Gastrocnemius medialis (tissue), 4 donors: Measurements from ENCODE around the gene NAV2. TPM values are rescaled to one million over a fixed set of nuclear protein-coding genes. Genes with fewer than 3 reads are reported as not detected.

ENCODE experiments used
- ATAC-seq, 2 donors: fragments of 150-250 bp; one replicate each; pipeline ENCODE4 v1.9.1; 2016
- DNase-seq, 2 donors: peaks; one replicate each; pipeline ENCODE4 v3.0.0-alpha.2; 2019
- H3K27ac ChIP-seq, 4 donors: fragments of 200-600 bp; sonication (generic); 1 replicate in 1 of 4; 2 replicates in 3 of 4; pipeline ENCODE4 v1.5.1; 2016 to 2018; ENCODE audit warnings: mild to moderate bottlenecking in 2 of 4, moderate library complexity in 1 of 4
- H3K27me3 ChIP-seq, 3 donors: fragments of 200-600 bp; sonication (generic) in 2 of 3; 1 replicate in 1 of 3; 2 replicates in 2 of 3; pipeline versions ENCODE4 v1.5.1 to v1.6.0; 2016 to 2019; ENCODE audit warnings: mild to moderate bottlenecking in 1 of 3, moderate library complexity in 1 of 3
- H3K36me3 ChIP-seq, 2 donors: fragments of 200-600 bp; sonication (generic) in 1 of 2; one replicate each; pipeline ENCODE4 v1.5.1; 2017 to 2018
- H3K4me1 ChIP-seq, 2 donors: fragments of 200-600 bp; sonication (generic) in 1 of 2; one replicate each; pipeline ENCODE4 v1.5.1; 2016 to 2017; ENCODE audit warnings: mild to moderate bottlenecking in 2 of 2
- H3K4me3 ChIP-seq, 4 donors: fragments of 200-600 bp; sonication (generic) in 3 of 4; 1 replicate in 1 of 4; 2 replicates in 3 of 4; pipeline ENCODE4 v1.5.1; 2016 to 2019; ENCODE audit warnings: mild to moderate bottlenecking in 2 of 4
- H3K9me3 ChIP-seq, 3 donors: fragments of 200-600 bp; sonication (generic) in 2 of 3; 1 replicate in 1 of 3; 2 replicates in 2 of 3; pipeline ENCODE4 v1.5.1; 2016 to 2019
- POLR2A ChIP-seq, 2 donors: fragments of 450-650 bp; IDR thresholded peaks; one replicate each; pipeline ENCODE4 v1.6.1; 2017; ENCODE audit warnings: antibody characterized with exemption in 2 of 2, mild to moderate bottlenecking in 2 of 2, moderate library complexity in 2 of 2
- in situ Hi-C, 4 donors: fragments of 200-750 bp; cut with MboI; loops; one replicate each; pipeline versions ENCODE4 v1.15.0 to v1.8.0; 2017; ENCODE audit warnings: low sequenced_read_pairs in 4 of 4
- intact Hi-C: fragments of 100-400 bp; cut with DNase I; formaldehyde crosslinking; loops from one replicate; pipeline ENCODE4 v1.15.1; 2023; ENCODE audit warnings: low total_unique reads
- total RNA-seq, 4 donors: library from RNA; depleted of rRNA; stranded (reverse); fragments of >200 nt; gene quantifications; one replicate each; pipeline versions ENCODE4 v1.1.0 to v1.2.3, GENCODE V29; 2016
- TF ChIP-seq, protein P1 (sequence below), 5 experiments: fragments of 450-650 bp in 3 of 5; fragments of 200-600 bp in 2 of 5; sonication (generic) in 2 of 5; IDR thresholded peaks in 4 of 5; conservative IDR thresholded peaks in 1 of 5; 1 replicate in 4 of 5; 2 replicates in 1 of 5; pipeline ENCODE4 v1.5.1; 2016 to 2019; ENCODE audit warnings: antibody characterized with exemption in 5 of 5, mild to moderate bottlenecking in 3 of 5, moderate library complexity in 3 of 5

NAV2 gene
- total RNA-seq, 4 donors from 2014 or later = 3.2 to 7.7 (median 5.5) TPM

DNA sequence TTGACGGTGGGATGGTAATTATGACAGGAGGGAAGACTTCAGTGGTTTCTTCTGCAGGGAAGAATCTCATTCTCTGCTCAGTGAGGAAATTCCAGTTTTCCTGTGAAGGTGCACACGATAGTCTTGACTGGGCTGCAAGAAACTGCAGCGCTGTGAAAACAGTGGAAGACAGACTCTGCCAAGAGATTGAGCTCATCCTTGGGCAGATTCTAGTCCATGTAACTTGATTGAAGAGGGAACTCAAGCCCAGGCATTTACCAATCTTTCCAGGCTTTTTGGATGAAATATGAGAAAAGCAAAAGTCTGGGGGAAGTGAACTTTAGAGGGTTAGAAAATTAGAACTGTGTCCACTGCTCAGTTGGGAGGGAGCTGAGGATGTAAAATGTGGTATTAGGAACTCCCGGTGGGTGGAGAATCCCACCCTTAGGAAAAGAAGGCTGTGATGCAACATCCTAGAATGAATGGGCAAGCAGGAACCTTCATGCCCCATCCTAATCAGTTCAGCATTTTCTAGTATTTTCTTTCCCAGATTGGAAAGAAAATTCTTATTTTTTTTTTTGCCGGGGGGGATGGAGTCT lies 235.0 kb downstream of the NAV2 start:
- no peaks in the 10 kb centered on the region for H3K36me3 ChIP-seq
- H3K27ac ChIP-seq = no peak overlapping the region
- intact Hi-C loops (no loop called here), in situ Hi-C loops (loop anchor here in 2 of 4 donors (10.0 to 25.0 kb wide), 3 partner anchors 177 to 415 kb away; partner anchors contain the start of gene HTATIP2 (in 1 of the 2))
- H3K4me3 ChIP-seq = no peak overlapping the region
- DNase-seq (no peak), ATAC-seq (no peak)
- peaks cover 0 to under 1% of the 10 kb centered on the region in 2 donors for H3K4me1 ChIP-seq
- TF ChIP-seq, protein P1, sequence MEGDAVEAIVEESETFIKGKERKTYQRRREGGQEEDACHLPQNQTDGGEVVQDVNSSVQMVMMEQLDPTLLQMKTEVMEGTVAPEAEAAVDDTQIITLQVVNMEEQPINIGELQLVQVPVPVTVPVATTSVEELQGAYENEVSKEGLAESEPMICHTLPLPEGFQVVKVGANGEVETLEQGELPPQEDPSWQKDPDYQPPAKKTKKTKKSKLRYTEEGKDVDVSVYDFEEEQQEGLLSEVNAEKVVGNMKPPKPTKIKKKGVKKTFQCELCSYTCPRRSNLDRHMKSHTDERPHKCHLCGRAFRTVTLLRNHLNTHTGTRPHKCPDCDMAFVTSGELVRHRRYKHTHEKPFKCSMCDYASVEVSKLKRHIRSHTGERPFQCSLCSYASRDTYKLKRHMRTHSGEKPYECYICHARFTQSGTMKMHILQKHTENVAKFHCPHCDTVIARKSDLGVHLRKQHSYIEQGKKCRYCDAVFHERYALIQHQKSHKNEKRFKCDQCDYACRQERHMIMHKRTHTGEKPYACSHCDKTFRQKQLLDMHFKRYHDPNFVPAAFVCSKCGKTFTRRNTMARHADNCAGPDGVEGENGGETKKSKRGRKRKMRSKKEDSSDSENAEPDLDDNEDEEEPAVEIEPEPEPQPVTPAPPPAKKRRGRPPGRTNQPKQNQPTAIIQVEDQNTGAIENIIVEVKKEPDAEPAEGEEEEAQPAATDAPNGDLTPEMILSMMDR (IDR thresholded peaks at IDR 0.05 in 4 of 5, conservative IDR thresholded peaks at IDR 0.05 in 1 of 5) = no peak
- TF ChIP-seq POLR2A (IDR thresholded peaks at IDR 0.05) = no peak
- no peaks in the 10 kb centered on the region for H3K27me3 ChIP-seq
- H3K9me3 ChIP-seq = no peaks in the 10 kb centered on the region

DNA sequence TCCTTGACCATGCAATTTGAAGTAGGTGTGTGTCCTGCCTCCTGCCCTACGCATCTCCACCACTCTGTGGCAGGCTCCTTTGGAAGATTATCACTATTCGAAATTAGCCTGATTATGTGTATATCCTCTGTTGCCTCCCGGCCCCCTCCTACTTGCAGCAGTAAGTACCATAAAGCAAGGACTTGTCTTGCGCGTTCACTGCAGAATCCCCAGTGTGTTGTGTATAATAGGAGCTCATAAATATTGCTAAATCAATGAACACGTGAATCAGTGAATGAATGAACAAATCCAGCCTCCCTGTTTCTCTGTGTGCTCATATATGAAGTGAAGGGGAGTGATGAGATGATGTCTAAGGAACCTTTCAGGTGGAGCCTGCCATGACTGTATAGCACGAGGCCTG lies 237.0 kb downstream of the NAV2 start:
- Histone ChIP-seq H3K9me3 (no peaks in the 10 kb centered on the region), H3K4me1 (peaks cover 12 to 20% of the 10 kb centered on the region in 2 donors), H3K27me3 (no peaks in the 10 kb centered on the region), H3K36me3 (no peaks in the 10 kb centered on the region), H3K27ac (no peak overlapping the region), H3K4me3 (no peak overlapping the region)
- no peak for DNase-seq
- intact Hi-C loops = loop anchor here (2.0 to 5.0 kb wide), 3 partner anchors 108 to 403 kb away; no protein-coding TSS in a partner anchor
- no peak for ATAC-seq
- TF ChIP-seq, protein P1 (IDR thresholded peaks at IDR 0.05 in 4 of 5, conservative IDR thresholded peaks at IDR 0.05 in 1 of 5) = no peak
- TF ChIP-seq POLR2A (IDR thresholded peaks at IDR 0.05) = no peak
- in situ Hi-C loops = loop anchor here (5.0 to 25.0 kb wide), 6 partner anchors 155 to 413 kb away; partner anchors contain the start of gene HTATIP2 (in 1 of the 4)

DNA sequence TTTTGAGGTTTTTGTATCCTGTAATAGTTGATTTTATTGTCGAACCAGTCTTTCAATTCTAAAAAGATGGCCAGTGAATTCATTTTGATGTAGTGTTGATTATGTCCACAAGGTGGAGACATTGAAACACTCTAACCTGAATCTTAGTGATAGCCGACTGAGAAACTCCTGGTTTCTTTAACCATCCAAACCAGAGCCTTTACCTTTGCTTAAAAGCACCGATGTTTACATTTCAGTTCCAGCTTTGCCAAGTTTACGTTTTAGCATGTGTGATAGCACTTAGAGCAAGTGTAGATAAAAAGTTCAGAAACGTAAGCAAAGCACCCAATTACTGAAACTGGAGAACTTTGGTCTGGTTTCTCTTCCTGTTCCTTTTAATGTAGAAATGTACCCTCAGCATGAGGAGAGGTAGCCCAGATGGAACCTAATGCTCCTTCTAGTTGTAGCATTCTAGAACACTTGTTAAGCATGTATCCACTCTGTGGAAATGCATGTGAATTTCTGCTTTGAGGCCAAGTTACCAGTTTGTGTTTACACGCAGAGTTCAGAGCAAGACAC lies 239.0 kb downstream of the NAV2 start:
- in situ Hi-C loops (loop anchor here in 3 of 4 donors (5.0 to 25.0 kb wide), 4 partner anchors 153 to 403 kb away; no protein-coding TSS in a partner anchor), intact Hi-C loops (loop anchor here (2.0 to 5.0 kb wide), 3 partner anchors 106 to 401 kb away; no protein-coding TSS in a partner anchor)
- no peak for TF ChIP-seq POLR2A (IDR thresholded peaks at IDR 0.05)
- TF ChIP-seq, protein P1 (IDR thresholded peaks at IDR 0.05 in 4 of 5, conservative IDR thresholded peaks at IDR 0.05 in 1 of 5) = peak; percentile 51 to 74 (median 65)
- no peaks in the 10 kb centered on the region for H3K27me3 ChIP-seq
- H3K4me1 ChIP-seq = peaks cover 12 to 28% of the 10 kb centered on the region in 2 donors
- H3K27ac ChIP-seq = no peak overlapping the region
- H3K4me3 ChIP-seq = no peak overlapping the region
- no peaks in the 10 kb centered on the region for H3K36me3 ChIP-seq
- H3K9me3 ChIP-seq = no peaks in the 10 kb centered on the region
- ATAC-seq (peak; percentile 51 to 65), DNase-seq (no peak)

- ATAC-seq (no peak), DNase-seq (no peak)
- H3K4me1 ChIP-seq = peaks cover 12 to 28% of the 10 kb centered on the region in 2 donors
- H3K27ac ChIP-seq = no peak overlapping the region
- intact Hi-C loops (loop anchor here (5.0 kb wide), 1 partner anchor 105 kb away; no protein-coding TSS in a partner anchor), in situ Hi-C loops (loop anchor here in 3 of 4 donors (5.0 to 25.0 kb wide), 4 partner anchors 153 to 403 kb away; no protein-coding TSS in a partner anchor)
- no peak overlapping the region for H3K4me3 ChIP-seq
- no peaks in the 10 kb centered on the region for H3K27me3 ChIP-seq
- no peak for TF ChIP-seq POLR2A (IDR thresholded peaks at IDR 0.05)
- TF ChIP-seq, protein P1 (IDR thresholded peaks at IDR 0.05 in 4 of 5, conservative IDR thresholded peaks at IDR 0.05 in 1 of 5) = no peak
- no peaks in the 10 kb centered on the region for H3K36me3 ChIP-seq
- H3K9me3 ChIP-seq = no peaks in the 10 kb centered on the region
Observed at GRCh38 chr11:19952116-19952605, 239.5 kb downstream of the NAV2 start.
